ENCODE data around the gene PTTG1IP.
A peak's percentile ranks its signal among the peaks of the same experiment; 100 is the strongest.

The PTTG1IP gene

GRCh38 chr21:44828362-44829056, 45.0 kb downstream of the PTTG1IP start:
- no peak for DNase-seq (ENCODE audit: low read depth)
- H3K4me3 ChIP-seq (ENCODE audit: low read depth, low read length), result no peak overlapping the region
- no peak for TF ChIP-seq CTCF (IDR thresholded peaks at IDR 0.05; ENCODE audit: control insufficient read depth, extremely low read depth, insufficient read depth)

- no peak for TF ChIP-seq CTCF (IDR thresholded peaks at IDR 0.05; ENCODE audit: control insufficient read depth, extremely low read depth, insufficient read depth)
- no peak overlapping the region for H3K4me3 ChIP-seq (ENCODE audit: low read depth, low read length)
- DNase-seq (ENCODE audit: low read depth), result no peak
Observed at GRCh38 chr21:44823179-44823660, 50.3 kb downstream of the PTTG1IP start.

GRCh38 chr21:44822484-44823178, 50.9 kb downstream of the PTTG1IP start:
- DNase-seq (ENCODE audit: low read depth), result no peak
- no peak overlapping the region for H3K4me3 ChIP-seq (ENCODE audit: low read depth, low read length)
- no peak for TF ChIP-seq CTCF (IDR thresholded peaks at IDR 0.05; ENCODE audit: control insufficient read depth, extremely low read depth, insufficient read depth)

GRCh38 chr21:44820851-44821250, 52.6 kb downstream of the PTTG1IP start:
- TF ChIP-seq CTCF (IDR thresholded peaks at IDR 0.05; ENCODE audit: control insufficient read depth, extremely low read depth, insufficient read depth), result no peak
- no peak overlapping the region for H3K4me3 ChIP-seq (ENCODE audit: low read depth, low read length)
- DNase-seq (ENCODE audit: low read depth), result no peak

- no peak for DNase-seq (ENCODE audit: low read depth)
- no peak overlapping the region for H3K4me3 ChIP-seq (ENCODE audit: low read depth, low read length)
- no peak for TF ChIP-seq CTCF (IDR thresholded peaks at IDR 0.05; ENCODE audit: control insufficient read depth, extremely low read depth, insufficient read depth)
Observed at GRCh38 chr21:44819283-44820243, 53.9 kb downstream of the PTTG1IP start.

GRCh38 chr21:44818640-44819011, 54.9 kb downstream of the PTTG1IP start:
- no peak for DNase-seq (ENCODE audit: low read depth)
- peak overlapping the region; percentile 66 for H3K4me3 ChIP-seq (ENCODE audit: low read depth, low read length)
- TF ChIP-seq CTCF (IDR thresholded peaks at IDR 0.05; ENCODE audit: control insufficient read depth, extremely low read depth, insufficient read depth), result no peak

Data from LNCaP clone FGC (cell line).